Glomerular visceral epithelial cell (primary cell): Measurements from ENCODE around the gene SIRPA.

ENCODE experiments used
- DNase-seq: peaks from one replicate; pipeline ENCODE4 v3.0.0-alpha.2; 2016; ENCODE audit errors: extremely low spot score

SIRPA gene

DNA sequence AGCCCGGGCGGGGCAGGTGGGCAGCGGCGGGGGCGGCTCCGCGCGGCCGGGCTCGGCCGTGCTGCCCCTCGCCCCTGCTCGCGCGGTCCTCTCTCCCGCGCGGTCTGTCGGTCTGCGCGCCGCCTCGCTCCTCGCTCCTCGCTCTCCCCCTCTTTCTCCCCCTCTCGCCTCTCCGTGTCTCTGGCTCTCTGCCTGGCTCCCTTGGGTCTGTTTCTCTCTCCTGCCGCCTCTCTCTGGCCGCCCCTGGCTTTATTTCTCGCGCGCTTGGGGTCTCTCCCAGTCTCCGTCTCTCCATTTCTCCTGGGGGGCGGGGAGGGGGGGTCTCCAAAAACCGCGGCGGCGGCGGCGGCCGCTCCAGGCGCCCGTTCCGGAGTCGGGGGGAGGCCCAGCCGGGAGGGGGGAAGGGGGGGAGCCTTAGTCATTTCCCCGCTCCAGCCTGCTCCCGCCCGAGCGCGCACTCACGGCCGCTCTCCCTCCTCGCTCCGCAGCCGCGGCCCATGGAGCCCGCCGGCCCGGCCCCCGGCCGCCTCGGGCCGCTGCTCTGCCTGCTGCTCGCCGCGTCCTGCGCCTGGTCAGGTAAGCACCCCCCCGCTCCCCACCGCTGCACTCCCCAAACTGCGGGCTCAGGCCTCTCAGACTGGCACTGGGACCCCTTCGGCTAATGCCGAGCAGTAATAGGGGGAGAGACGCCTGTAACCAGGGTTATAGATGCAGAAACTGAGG, at the start of gene SIRPA:
TSS of gene SIRPA (plus strand) at position 457 of the 723 bp plus-strand sequence. CDS start at position 498, 41 bp downstream.
- DNase-seq: peak; percentile 76

DNA sequence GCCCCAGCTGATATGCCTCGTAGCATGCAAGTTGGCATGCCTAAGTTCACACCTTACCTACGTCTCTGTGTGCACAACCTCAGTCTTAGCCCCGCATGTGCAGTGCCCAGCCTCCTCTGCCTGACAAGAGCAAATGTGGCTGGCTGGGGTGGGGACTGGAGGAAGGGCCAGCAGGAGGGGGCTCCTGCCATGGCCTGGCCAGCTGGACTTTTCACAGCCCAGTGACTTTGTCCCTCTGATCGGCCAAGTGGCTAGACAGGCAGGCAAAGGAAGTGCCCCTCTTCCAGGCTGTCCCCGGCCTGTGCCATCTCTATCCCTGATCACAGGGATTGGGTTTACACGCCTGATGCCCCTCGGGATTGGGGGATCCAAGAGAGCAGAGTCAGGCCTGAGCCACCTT, 49.5 kb upstream of the SIRPA start:
- no peak for DNase-seq

DNA sequence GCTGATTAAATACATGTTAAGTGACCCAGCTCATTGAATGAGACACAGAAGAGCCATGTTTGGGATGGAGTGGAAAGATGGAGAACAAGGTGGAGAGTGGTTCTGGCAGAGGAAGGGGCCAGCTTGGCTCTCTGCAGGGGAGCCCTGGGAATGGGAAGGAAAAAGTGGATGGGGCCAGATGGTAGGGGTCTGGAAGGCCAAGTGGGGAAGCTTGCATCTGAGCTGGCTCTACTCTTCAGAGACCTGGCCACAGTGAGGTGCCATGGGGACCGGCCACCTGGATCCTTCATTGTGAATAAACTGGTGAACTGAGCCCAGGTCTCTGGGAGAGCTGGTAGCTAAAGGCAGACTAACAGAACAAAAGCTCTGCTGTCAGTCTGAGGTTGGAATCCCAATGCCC, 48.9 kb upstream of the SIRPA start:
- no peak for DNase-seq

DNA sequence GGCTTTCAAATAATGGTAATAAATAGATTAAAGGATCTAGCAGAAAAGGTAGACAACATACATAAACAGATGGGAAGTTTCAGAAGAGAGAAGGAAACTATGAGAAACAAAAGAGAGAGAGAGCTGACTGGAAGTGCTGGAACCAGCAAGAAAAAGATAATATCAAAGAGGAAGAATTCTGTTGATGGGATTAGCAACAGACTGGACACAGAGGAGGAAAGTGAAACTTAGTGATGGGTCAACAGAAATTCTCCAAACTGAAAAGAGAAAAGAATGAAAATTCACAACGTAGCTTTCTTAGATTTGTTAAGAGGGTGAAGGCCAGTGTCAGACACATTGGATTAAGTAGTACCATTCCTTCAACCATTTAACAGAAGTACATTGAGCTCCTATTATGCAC, 48.3 kb upstream of the SIRPA start:
- no peak for DNase-seq

DNA sequence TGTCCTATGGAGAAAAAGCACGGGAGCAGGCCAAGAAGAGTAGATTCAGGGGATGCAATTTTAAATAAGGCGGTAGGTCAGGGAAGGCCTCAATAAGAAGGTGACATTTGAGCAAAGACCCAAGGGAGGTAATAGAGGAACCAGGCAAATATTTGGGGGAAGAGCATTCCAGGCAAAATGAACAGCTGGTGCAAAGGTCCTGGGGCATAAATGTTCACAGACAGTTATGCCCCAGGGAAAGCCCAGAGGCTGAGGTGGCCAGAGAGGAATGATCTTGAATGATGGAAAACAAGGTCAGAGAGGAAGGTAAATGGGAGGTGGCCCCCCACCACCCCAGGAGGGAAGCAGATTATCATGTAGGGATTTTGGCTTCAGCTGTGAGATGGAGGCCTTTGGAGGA, 47.4 kb upstream of the SIRPA start:
- DNase-seq: no peak

DNA sequence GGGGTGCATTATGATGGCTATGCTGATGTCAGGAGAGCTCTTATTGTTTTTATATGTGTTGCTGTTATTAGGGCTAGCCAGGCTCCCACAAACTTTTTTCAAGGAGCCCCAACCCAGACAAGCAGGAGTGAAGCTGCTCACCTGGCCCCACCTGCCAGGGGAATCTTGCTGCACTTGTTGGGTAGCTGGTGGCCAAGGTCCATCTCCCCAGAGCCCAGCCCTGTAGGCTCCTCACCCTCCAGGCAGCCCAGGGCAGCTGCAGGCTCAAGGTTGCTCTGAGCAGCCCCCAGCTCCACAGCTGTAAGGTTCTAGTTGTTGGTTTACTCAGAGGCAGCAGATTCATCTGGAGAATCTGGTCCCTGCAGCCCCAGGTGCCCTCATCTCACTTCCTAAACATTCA, 46.8 kb upstream of the SIRPA start:
- DNase-seq: no peak

DNA sequence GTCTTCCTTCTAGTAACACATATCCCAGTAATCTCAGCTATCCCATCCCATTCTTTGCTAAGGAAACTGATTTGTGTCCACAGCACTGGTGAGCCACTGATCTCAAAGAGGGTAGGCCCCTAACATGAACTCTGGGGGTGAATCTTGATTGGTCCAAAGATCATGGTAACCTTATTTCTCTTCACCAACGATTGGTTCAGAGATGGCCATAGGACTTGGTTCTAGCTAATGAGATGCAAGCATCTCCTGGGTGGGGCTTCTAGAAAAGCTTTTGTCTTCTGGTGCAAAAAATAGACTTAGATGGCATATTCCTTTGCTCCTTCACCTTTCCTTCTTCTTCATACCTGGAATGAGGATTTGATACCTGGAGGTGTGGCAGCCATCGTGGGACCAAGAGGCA, 43.8 kb upstream of the SIRPA start:
- no peak for DNase-seq

DNA sequence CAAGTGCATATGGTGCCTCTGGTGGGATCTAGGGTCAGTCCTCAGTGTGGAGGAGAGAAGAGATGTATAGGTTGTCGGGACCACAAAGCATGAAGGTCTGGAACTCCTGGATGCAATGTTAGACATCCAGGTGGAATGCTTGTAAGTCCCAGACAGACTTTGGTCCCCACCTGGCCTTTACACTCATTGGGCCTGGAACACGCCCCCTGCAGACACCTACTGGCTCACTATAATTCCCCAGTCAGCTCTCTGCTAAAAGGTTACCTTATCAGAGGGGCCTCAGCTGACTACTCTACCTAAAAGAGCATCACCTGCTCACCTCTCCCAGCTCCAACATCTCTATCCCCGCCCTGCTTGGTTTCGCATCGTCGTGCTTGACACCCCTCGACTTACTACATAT, 41.7 kb upstream of the SIRPA start:
- no peak for DNase-seq

DNA sequence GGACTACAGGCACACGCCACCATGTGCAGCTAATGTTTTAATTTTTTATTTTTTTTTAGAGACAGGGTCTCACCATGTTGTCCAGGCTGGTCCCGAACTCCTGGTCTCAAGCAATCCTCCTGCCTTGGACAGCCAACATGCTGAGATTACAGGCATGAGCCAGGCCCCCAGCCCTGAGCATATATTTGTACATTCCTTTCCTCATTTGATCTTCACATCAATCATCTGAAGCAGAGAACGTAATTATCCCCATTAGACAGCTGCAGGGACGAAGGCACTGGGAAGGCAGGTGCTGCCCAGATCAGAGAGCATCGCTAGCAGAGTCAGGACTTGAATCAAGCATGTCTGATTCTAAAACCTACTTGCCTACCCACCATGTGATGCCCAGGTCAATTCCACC, 41.0 kb upstream of the SIRPA start:
- DNase-seq: no peak

DNA sequence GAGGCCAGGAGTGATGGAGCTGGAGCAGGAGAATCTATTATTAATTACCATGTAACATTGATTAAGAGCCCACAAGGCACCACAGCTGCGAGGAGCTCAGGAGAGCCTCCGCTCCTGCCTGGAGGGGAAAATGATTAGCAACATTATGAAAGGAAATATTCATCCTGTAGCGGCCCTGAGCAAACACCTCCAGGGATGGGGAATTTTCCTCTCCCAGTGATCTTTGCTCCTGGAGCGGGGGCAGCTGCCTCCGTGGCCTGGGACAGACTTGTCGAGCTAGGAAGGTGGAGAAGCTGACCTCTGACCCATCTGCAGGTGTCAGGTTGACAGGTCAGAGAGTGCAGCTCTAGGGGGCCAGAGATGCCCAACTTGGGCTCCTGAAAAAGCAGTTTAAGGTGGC, 40.1 kb upstream of the SIRPA start:
- DNase-seq: no peak

DNA sequence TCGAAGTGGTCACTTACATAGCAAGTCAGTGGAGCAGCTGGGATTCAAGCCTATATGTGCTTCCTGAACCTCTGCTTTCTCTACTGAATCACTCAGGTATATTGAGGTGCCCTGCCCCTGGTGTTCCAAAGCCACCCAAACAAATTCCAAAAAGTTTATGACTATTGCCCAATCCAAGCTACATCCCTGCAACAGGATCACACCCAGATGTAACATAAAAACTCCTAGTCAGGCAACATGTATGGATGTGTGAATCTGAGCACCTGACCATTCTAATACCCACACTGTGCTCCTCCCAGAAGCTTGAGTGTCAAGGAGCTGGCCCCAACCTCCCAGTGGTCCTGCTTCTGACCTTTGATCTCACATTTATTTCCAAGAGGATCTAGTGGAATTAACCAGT, 39.5 kb upstream of the SIRPA start:
- DNase-seq: no peak

DNA sequence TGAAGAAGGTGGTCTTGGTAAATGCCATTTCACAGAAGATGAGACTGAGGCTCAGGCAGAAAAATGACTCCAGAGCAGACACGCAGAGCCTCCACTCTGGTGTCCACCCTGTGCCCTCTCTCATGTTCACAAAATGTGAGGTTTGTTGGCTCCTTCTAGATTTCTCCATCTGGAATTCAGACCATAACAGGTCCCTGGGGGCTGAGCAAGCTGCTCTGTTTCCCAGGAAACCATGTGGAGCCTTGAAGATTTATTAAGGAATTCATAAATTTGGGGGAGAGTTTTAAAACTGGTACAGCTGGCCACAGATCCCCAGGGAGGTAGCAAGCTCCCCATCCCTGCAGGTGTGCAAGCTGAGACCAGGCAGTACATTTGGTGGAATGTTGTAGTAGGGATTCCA, 38.8 kb upstream of the SIRPA start:
- no peak for DNase-seq

DNA sequence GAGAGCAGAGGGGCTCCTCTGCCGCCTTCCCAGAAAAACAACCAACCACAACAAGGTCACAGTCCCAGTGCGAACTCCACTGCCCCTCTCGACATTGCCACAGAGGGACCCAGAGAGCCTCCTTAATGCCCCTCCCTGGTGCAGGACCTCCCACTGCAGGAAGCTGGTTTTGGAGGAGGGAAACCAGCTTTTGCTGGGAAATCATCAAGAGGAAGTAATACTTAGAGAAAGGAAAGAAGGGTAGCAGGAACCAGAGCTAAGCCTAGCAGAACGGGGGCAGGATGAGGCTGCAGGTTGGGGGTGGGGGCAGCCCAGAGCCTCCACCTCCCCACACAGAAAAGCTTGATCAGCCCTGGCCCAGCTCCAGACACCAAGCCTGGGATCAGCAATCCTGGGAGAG, 37.7 kb upstream of the SIRPA start:
- no peak for DNase-seq

DNA sequence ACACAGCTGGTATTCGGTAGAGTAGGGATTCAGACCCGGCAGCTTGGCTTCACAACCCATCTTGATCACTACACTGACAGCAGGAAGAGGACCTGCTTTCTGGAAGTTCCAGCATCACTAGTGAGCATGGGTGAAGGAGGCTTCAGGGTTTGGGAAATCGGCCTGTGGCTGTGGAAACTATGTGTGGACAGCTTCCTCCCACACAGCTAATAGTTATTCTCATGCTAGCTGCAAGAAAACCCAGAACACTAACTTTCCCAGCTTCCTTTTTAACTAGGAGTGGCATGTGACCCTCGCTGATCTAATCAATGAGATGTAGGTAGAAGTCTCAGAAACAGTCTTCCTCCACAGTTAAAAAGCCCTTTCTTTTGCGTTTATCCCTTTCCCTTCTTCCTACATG, 36.3 kb upstream of the SIRPA start:
- no peak for DNase-seq

DNA sequence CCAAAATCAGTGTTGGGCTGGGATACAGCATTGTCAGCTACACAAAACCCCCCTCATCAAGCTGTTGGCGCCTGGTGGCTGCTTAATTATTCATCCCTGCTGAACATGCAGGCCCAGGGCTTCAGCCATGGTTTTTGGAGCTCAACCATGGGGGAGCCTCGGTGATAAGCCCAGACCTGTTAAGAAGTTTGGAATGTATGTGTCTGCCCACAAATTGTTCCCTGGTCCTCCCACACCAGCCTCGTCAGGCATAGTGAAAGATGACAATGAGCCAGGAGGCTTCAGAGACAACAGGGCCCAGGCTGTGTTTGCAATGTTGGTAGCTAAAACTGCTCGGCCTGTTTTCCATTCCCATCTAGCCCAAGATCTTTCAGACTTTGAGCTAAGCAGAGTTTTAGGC, 34.8 kb upstream of the SIRPA start:
- peak; percentile 79 for DNase-seq

DNA sequence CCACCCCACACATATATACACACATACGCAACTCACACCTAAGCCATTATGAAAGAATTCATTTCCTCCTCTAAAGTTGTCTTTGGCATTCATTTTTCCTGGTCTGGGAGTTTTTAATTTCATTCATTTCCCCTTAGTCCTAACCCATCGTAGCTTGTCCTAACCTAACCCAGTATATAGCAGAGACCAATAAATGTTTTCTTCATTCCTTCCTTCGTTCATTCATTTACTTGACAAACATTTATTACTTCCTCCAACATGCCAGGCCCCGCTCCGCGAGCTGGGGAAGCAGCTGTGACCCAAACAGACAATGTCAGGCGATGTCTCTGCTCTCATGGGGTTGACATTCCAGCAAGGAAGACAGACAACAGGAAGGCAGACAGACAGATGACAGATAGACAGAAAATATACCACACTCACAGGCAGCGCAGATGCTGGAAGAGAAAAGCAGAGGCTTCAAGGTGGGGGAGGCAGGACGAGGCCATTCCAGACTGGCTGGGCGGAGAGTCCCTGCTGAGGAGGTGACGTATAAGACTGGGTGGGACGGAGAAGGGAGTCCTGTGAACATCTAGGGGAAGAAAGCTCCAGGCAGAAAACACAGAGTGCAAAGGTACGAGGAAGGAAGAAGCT, 33.7 kb upstream of the SIRPA start:
- peak; percentile 81 for DNase-seq

DNA sequence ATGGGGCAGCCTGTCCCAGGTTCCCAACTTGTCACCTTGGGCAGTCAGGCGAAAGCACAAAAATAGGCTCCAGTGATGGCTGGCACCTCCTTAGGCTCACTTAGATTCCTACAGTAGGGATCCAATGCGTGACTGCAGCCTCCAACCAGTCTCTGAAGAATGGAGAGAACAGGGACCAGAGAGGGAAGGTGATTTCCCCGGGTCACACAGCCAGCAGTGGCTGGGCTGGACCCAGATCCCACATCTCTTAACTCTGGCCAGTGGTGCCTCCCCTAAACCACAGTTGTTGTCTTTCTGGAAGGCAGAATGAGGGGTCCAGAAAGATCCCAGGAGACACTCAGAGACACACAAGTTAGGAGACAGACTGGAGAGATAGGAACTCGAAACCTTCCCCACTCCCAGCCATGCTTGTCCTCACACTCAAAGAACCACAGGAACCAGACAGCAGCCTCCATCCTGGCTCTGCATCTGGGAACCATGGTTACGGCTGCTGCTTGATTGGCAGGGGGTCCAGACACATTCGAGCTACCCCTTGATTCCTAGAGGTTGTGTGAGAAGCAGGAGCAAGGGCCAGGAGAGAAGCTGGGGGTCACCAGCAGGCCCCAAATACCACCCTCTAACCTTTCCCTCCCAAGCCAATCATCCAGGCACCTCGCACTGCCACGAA, 33.1 kb upstream of the SIRPA start:
- DNase-seq: no peak

DNA sequence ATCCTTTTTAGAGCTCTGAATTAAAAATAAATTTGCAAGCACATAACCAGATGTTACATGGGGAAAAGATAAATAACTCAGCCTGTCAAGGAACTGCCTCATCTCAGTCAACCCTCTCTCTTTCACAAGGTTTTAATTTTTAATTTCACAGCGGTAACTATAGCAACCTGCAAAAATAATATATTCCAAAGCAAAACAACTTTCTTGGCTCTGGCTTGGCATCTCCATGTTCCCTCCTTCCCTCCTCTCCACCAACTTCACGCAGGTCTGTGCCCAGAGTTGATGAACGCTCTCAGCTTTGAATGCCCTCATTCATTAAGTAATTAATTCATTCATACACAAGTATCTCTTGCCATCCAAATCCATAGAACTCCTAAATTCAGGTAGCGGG, 32.5 kb upstream of the SIRPA start:
- DNase-seq: no peak

DNA sequence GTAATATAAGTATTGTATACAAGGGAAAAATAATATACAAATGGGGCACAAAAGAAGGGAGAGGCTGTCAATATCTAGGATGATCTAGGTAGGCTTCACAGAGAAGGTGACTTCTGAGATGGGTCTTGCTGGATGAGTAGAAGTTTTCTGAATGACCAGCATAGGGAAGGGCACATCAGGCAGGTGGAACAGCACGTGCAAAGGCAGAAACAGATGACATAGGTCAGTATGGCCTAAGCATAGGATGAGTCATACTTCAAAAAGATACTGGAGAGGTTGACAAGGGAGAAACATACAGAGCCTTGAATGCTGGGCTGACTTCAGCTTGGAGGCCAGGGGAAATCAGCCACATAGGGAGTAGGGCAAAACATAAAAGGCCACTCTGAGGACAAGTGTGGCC, 31.9 kb upstream of the SIRPA start:
- no peak for DNase-seq

DNA sequence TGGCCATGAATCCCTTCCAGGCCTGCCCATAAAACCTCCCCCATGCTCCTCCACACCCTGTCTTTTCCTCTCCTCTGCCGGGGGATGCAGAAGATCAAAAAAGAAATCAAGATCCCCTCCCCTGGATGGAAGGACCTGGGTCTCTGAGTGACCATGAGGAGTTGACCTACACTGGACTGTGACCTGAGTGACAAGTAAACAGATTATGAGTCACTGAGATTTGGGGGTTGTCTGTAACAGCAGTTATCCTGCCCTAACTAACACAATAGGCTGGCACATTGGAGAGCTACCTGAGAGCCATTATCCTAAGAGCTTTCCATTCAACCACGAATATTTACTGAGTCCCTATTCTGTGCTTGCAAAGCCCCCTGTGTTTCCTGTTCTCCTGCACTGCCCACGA, 28.4 kb upstream of the SIRPA start:
- DNase-seq: no peak

DNA sequence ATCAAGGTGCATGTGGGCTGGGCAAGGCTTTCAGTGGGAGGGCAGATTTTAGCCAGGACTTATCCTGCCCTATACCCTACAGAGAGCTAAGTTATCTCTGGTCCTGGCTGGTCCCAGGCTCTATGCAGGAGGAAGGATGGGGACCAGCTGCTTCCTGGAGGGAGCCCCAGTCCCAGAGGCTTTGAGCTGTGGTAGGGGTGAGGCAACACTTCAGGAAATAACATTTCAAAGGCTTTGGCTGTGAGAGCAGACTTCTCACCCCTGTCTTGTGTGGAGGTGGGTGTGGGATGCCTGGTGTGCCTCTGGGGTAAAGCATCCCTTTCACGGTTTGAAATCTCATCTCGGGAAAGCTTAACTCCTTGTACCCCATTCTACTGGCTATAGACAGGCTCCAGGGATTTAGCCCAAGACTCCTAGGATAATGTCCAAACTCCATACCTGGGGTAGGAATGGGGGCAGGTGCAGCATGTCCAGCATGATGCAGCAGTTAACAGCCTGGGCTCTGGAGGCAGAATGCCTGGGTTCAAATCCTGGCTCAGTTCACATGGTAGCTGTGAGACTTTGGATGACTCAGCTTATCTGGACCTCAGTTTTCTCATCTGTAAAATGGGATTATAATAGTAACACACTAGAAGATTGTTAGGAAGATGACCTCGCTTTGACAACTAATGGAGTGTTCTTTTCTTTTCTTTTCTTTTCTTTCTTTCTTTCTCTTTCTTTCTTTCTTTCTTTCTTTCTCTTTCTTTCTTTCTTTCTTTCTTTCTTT, 27.5 kb upstream of the SIRPA start:
- DNase-seq: no peak

DNA sequence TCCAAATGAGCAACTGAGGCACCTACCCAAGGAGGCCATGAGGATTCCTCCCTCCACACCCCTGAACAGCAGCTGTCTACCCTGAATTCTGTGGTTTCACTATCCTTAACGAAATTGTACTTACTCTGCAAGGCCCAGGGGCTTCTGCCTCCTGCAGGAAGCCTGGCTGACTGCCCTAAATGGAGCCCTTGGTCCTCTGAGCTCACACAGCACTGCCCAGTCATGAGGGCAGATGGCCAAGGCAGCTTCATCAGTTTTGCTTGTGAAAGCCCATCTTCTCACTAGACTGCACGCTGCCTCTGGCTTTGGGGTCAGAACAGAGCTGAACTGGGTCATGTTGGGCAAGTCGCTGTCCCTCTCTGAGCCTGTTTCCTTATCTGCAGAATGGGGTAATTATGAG, 26.4 kb upstream of the SIRPA start:
- DNase-seq: peak; percentile 53

DNA sequence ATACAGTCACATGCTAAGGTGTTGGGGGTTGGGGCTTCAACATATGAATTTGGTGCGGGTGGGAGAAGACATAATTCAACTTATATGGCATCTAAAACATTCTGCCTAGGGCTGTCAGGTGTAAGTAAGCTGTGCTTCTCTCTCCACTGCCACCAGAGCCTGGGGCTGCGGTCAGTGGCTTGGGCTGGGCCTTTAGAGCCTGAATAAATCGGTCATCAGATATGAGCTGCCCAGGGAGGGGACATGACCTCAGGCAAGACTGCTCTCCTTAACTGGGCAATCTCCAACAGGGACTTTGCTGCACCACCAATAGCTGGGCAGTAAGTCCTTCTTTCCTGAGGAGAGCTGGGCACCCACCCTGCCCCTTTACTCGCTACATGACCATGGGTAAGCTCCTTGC, 24.9 kb upstream of the SIRPA start:
- DNase-seq: no peak
